HG02870 (cell line): ENCODE results near the gene PLXNA1.

Experiments used
- ATAC-seq: cut with Tn5 transposase; IDR thresholded peaks from one replicate; pipeline ENCODE4 v1.9.1; 2021; ENCODE audit warnings: mild to moderate bottlenecking, moderate library complexity; ENCODE audit not compliant: unreplicated experiment

The PLXNA1 gene

GRCh38 chr3:126982471-126983175 is at the start of gene PLXNA1:
PLXNA1 (plus strand) TSS chr3:126983115; CDS start chr3:126988594, 5,479 bp downstream.
- peak; percentile 65 for ATAC-seq

GRCh38 chr3:126934031-126934531 is 48.8 kb upstream of the PLXNA1 start:
- no peak for ATAC-seq

DNA sequence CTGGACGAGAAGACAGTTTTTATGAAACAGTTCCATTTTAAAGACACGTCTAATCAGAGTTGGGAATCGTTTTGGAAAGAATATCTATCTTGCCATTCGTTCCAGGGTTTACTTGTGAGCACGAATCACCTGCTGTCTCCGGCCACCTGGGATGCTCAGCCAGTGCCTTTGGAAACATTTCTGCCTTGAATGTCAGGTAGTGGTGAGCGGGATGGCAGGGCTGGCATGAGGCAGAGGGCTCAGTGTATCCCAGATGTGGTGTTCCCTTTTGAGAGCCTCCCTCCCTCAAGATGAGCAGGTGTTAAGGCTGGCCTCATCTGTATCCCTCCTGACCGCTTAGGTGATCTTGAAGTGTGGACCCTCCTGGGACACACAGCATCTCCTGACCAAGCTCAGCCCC is 47.9 kb upstream of the PLXNA1 start:
- no peak for ATAC-seq

DNA sequence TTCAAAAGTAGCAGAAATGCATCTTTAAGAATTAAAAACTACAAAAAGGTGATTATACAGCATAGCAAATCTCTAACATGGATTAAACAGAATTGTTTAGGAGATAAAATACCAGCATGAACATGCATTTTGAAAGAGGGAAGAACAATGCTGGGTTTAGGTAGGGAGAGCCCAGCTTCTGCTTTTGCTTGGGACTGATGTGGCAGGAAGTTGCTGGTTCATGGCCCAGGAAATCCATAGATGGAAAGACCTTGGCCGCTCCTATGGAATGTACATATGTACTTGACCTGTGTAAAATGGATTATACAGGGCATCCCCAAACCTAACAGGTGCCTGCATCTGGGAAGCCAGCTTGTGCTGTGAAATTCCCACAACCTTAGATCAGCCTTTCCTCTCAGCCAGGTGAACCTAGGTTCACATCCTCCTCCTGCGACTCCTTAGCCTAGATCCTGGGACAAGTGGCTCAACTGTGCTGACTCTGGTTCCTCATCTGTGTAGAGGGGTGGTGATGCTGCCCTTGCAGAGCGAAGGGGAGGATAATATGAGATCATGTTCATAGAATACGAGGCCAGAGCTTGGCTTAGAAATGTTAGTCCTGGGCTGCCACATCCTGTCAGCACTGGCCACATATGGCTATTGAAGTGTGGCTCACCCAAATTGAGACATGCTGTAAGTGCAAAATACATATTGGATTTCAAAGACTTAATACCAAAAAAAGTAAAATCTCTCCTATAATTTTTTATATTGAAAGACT is 47.0 kb upstream of the PLXNA1 start:
- no peak for ATAC-seq

GRCh38 chr3:126936853-126937425 is 46.0 kb upstream of the PLXNA1 start:
- ATAC-seq = no peak

- no peak for ATAC-seq
Measured at GRCh38 chr3:126937533-126937932, 45.4 kb upstream of the PLXNA1 start.

DNA sequence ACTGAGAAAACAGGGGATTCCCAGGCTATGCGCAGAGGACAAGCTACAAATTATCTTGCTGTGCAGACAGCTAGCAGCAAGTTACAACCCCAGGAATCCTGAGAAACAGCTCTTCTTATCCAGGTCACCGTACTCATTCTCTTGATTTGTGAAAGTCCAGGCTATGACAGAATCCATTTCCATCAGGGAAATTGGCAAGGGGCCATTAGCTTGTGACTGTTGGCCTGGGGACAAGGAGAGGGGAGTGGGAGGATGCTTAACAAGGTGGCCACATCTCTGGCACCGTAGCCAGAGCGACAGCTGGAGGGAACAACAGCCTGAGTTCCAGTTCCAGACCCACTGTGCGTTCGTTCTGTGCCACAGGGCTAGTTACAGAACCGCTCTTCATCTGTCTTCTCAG is 44.9 kb upstream of the PLXNA1 start:
- ATAC-seq = no peak

GRCh38 chr3:126938520-126939337 is 44.2 kb upstream of the PLXNA1 start:
- ATAC-seq = no peak

GRCh38 chr3:126939338-126939718 is 43.6 kb upstream of the PLXNA1 start:
- ATAC-seq = no peak

DNA sequence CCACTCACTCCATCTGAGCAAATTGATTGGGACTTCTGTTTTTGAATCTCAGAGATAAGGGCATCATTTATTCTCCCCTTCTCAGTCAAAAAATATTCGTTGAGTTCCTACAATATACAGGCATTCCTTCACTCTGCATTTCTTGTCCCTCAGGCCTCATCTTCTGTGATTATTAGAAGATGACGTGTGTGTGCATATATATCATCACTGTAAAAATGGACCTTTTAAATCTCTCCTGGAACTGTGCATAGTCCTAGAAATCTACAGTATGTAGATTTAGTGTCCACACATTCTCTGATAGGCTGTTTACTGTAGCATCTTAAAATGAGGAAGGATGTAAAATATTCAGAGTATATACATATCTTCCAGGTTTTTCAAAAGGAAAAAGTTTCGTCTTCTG is 43.2 kb upstream of the PLXNA1 start:
- no peak for ATAC-seq

GRCh38 chr3:126941721-126942270 is 41.1 kb upstream of the PLXNA1 start:
- ATAC-seq = no peak

GRCh38 chr3:126944089-126944965 is 38.6 kb upstream of the PLXNA1 start:
- no peak for ATAC-seq

DNA sequence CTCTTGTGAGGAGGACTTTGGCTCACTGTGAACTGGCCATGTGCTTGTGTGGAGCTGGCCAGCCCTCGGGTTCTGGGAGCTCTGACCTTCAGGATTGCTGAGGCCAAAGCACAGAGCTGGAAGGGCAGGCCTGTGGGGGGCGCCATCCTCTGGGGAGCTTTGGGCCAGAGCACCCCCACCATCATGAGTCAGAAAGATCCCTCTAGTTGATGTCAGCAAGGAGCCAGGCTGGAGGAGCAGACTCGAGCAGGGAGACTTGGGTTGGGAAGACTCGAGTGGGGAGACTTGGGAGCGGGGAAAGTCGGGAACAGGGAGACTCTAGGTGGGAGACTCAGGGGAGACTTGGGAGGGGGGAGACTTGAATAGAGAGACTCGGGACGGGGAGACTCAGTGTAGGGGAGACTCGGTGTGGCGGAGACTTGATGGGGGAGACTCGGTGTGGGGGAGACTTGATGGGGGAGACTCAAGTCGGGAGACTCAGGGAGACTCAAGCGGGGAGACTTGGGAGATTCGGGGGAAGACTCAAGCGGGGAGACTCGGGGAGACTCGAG is 37.7 kb upstream of the PLXNA1 start:
- no peak for ATAC-seq

- no peak for ATAC-seq
Measured at GRCh38 chr3:126945891-126946290, 37.0 kb upstream of the PLXNA1 start.

DNA sequence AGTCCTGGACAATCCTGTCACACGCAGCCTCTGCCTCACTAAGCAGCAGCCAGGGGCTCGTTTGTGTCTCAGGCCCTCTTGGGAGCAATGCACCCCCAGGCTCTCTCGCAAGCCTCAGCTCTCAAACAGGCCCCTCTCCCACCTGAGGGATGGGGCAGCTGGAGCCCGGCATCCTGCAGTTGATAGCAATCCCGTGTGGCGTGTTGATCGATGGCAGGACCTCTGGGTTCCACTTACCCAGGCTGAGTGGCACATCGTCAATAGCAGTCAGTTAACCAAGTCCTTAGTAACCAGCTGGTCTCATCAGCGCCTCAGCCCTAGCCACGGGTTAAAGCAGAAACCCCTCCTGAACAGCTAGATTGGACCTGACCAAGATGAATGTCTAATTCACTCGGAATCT is 36.5 kb upstream of the PLXNA1 start:
- no peak for ATAC-seq

DNA sequence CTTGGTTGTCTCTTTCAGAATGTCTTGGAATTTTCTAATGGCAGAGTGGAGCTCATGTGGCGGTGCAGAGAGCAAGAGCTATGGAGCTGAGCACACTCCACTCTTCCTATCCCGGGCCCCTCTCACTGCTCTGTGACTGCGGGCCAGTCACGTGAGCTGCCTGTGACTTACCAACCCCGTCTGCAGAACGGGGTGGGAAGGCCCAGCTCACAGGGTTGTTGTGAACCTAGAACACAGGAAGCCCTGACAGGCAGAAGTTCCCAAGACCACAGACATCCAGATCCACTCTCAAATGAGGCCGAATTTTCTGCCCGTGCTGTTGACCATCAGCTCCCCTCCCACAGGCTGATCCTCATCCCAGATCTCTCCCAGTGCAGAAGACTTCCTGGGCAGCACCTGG is 35.5 kb upstream of the PLXNA1 start:
- ATAC-seq = no peak

DNA sequence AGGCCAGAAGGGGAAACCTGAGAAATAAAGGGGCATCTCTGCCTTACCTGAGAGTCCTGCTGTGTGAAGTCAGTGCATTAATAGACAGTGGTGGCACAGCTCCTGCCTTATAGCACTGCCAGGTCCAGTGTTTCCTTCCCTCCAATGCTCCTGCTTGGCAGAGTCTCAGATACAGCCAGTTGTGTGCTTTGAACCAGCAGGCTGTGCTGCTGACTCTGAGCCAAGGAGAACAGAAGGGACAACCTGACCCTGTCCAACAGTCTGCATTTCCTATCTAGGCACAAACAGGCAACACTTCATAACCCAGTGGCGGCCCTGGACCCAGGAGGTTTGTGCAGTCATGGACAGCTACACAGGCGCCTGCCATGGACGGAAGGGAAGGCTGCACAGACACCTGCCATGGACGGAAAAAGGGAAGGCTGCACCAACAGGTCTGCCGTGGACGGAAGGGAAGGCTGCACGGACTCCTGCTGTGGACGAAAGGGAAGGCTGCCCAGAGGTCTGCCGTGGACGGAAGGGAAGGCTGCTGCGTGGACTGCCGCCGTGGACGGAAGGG is 33.9 kb upstream of the PLXNA1 start:
- no peak for ATAC-seq

GRCh38 chr3:126951561-126951960 is 31.4 kb upstream of the PLXNA1 start:
- no peak for ATAC-seq

DNA sequence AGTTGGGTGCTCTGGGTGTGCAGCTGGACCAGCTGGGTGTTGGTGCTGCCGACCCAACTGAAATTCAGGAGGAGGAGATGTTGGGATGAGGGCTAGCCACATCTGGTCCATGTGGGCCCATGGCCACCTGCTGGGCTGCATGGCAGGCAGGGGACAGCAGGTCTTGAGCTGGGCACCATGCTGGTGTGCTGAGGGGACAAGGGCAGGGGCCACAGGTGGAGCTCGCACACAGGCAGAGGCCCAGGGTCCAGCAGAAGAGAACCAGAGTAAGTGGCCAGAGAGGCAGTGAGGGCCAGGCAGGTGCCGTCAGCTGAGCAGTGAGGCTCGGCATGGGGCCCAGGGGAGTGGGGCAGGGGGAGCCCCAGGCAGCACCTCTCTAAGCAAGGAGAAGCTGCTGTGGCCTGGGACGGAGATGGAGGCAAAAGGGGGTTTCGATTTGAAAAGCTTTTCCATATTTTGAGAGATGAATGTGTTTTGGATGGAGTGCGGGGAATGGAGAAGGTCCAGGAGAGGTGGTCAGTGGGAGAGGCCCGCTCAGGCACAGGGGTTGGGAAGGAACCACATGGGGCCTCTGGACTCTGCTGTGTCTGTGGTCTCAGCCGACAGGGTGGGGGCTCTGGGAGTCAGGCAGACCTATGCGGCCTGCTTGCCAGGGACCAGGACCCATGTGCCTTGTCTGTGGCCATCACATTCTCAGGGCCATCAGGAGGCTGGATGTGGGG is 30.5 kb upstream of the PLXNA1 start:
- no peak for ATAC-seq
